ENCODE measurements around the gene SERPINB6. TPM values are rescaled to one million over a fixed set of nuclear protein-coding genes. Genes with fewer than 3 reads are reported as not detected.
"Not testable (repeated sequence)": the region's sequence is repeated elsewhere in the genome, so short reads cannot be mapped to it uniquely, and the experiment has no call there.

SERPINB6 gene
- polyA plus RNA-seq, 1 of the 3 experiments (the other 2 are of a cell fraction), result 102 TPM

- Histone ChIP-seq H3K9ac (peak overlapping the region; percentile 61; the same call in 1 of the 2 replicates), H3K36me3 (replicated peaks in 1 of 2; ENCODE audit: control insufficient read depth in 1 of 2, insufficient read depth in 2 of 2, low read length in 1 of 2) (no peaks in the 10 kb centered on the region), H3F3A (replicated peaks; ENCODE audit: insufficient read depth) (peaks cover 8% of the 10 kb centered on the region), H3K4me1 (ENCODE audit: control insufficient read depth in 1 of 2, insufficient read depth in 2 of 2, low read depth in 1 of 2, low read length in 1 of 2) (peaks cover 0 to 11% of the 10 kb centered on the region in 2 experiments; a peak in 1 of 4 replicates), H3K27me3 (ENCODE audit: insufficient read depth) (no peaks in the 10 kb centered on the region), H3K4me2 (peak overlapping the region; percentile 91), H2AFZ (ENCODE audit: low read depth) (peak overlapping the region; percentile 99), H3K4me3 (ENCODE audit: low read depth in 2 of 2, low read length in 1 of 2) (peak overlapping the region; percentile 60 to 77), H3K27ac (ENCODE audit: low read depth in 2 of 2, low read length in 1 of 2) (peak overlapping the region; percentile 23 to 60; a peak in 3 of 4 replicates), H3K9me3 (no peaks in the 10 kb centered on the region), H3K9me2 (no peaks in the 10 kb centered on the region), H4K20me1 (ENCODE audit: insufficient read depth) (no peaks in the 10 kb centered on the region), H3K79me2 (ENCODE audit: insufficient read depth) (no peaks in the 10 kb centered on the region; the same call in 1 of the 2 replicates)
- DNase-seq, result no peak
- WGBS (ENCODE audit: low lambda C conversion rate), result 3% methylated on average over 27 of the region's 30 CpGs
- ChIA-PET CTCF (interaction anchor here (0.9 to 2.0 kb wide), 9 partner anchors 11 to 252 kb away, joined by 3 to 10 read pairs (median 4); no protein-coding TSS in a partner anchor), POLR2A (interaction anchor here (0.5 to 1.0 kb wide), 3 partner anchors 9 to 252 kb away, joined by 3 to 16 read pairs (median 3); partner anchors contain the start of gene RIPK1)
- TF ChIP-seq GATA2 (CRISPR knock-in tag; IDR thresholded peaks at IDR 0.05), result no peak
- peak; percentile 24 for TF ChIP-seq SMC3 (IDR thresholded peaks at IDR 0.05; ENCODE audit: low read depth, low read length)
These were observed 27.7 kb upstream of the SERPINB6 start for GRCh38 chr6:2998998-2999617.

GRCh38 chr6:2998249-2998997, 27.1 kb upstream of the SERPINB6 start:
- peak; percentile 62 for TF ChIP-seq CTCF (IDR thresholded peaks at IDR 0.05)
- TF ChIP-seq RAD21 (IDR thresholded peaks at IDR 0.05; ENCODE audit: low read length), result peak; percentile 55
- TF ChIP-seq SMC3 (IDR thresholded peaks at IDR 0.05; ENCODE audit: low read depth, low read length), result peak; percentile 55
- ChIA-PET CTCF (interaction anchor here (0.6 to 2.0 kb wide), 4 partner anchors 10 to 253 kb away, joined by 3 to 10 read pairs (median 4); no protein-coding TSS in a partner anchor), POLR2A (interaction anchor here (0.6 to 1.2 kb wide), 2 partner anchors 10 to 55 kb away, joined by 3 to 4 read pairs; no protein-coding TSS in a partner anchor)
- H2AFZ ChIP-seq (ENCODE audit: low read depth), result peak overlapping the region; percentile 99
- H3K4me1 ChIP-seq (ENCODE audit: control insufficient read depth in 1 of 2, insufficient read depth in 2 of 2, low read depth in 1 of 2, low read length in 1 of 2), result peaks cover 0 to 11% of the 10 kb centered on the region in 2 experiments; a peak in 1 of 4 replicates
- not testable (repeated sequence) for H3F3A ChIP-seq (replicated peaks; ENCODE audit: insufficient read depth); H3K27me3 ChIP-seq (ENCODE audit: insufficient read depth); H3K79me2 ChIP-seq (ENCODE audit: insufficient read depth); H3K9me2 ChIP-seq; H3K36me3 ChIP-seq (replicated peaks in 1 of 2; ENCODE audit: control insufficient read depth in 1 of 2, insufficient read depth in 2 of 2, low read length in 1 of 2); H4K20me1 ChIP-seq (ENCODE audit: insufficient read depth); H3K9me3 ChIP-seq; DNase-seq
- WGBS (ENCODE audit: low lambda C conversion rate), result 10% methylated on average over 9 of the region's 16 CpGs
- H3K4me3 ChIP-seq (ENCODE audit: low read depth in 2 of 2, low read length in 1 of 2), result peak overlapping the region; percentile 60 to 77
- peak overlapping the region; percentile 91 for H3K4me2 ChIP-seq
- peak overlapping the region in 1 of 2 experiments; percentile 60; a peak in 2 of 4 replicates for H3K27ac ChIP-seq (ENCODE audit: low read depth in 2 of 2, low read length in 1 of 2)
- peak overlapping the region; percentile 61; the same call in 1 of the 2 replicates for H3K9ac ChIP-seq

- DNase-seq, result no peak
- Histone ChIP-seq H3F3A (replicated peaks; ENCODE audit: insufficient read depth) (peaks cover 8% of the 10 kb centered on the region), H3K9ac (no peak overlapping the region), H3K27me3 (ENCODE audit: insufficient read depth) (no peaks in the 10 kb centered on the region), H3K4me1 (ENCODE audit: control insufficient read depth in 1 of 2, insufficient read depth in 2 of 2, low read depth in 1 of 2, low read length in 1 of 2) (peaks cover 0 to 8% of the 10 kb centered on the region in 2 experiments; a peak in 3 of 4 replicates), H3K27ac (ENCODE audit: low read depth in 2 of 2, low read length in 1 of 2) (no peak overlapping the region), H3K36me3 (replicated peaks in 1 of 2; ENCODE audit: control insufficient read depth in 1 of 2, insufficient read depth in 2 of 2, low read length in 1 of 2) (no peaks in the 10 kb centered on the region), H3K9me3 (no peaks in the 10 kb centered on the region), H3K4me3 (ENCODE audit: low read depth in 2 of 2, low read length in 1 of 2) (no peak overlapping the region), H3K9me2 (no peaks in the 10 kb centered on the region), H4K20me1 (ENCODE audit: insufficient read depth) (no peaks in the 10 kb centered on the region), H3K79me2 (ENCODE audit: insufficient read depth) (peaks cover 5% of the 10 kb centered on the region; the same call in 1 of the 2 replicates), H2AFZ (ENCODE audit: low read depth) (no peak overlapping the region), H3K4me2 (no peak overlapping the region)
- ChIA-PET CTCF (interaction anchor here (1.1 kb wide), 1 partner anchor 41 kb away, joined by 4 read pairs; no protein-coding TSS in a partner anchor), POLR2A (no interaction called here)
- WGBS (ENCODE audit: low lambda C conversion rate), result 92% methylated on average over 4 of the region's 4 CpGs
- no peak for TF ChIP-seq JUND (IDR thresholded peaks at IDR 0.05)
- no peak for TF ChIP-seq NFIC (IDR thresholded peaks at IDR 0.05; ENCODE audit: borderline replicate concordance)
- TF ChIP-seq GATA2 (CRISPR knock-in tag; IDR thresholded peaks at IDR 0.05), result no peak
- no peak for TF ChIP-seq POLR2AphosphoS5 (IDR thresholded peaks at IDR 0.05; ENCODE audit: low read depth, low read length)
- no peak for TF ChIP-seq FOXM1 (IDR thresholded peaks at IDR 0.05; ENCODE audit: low read depth)
- no peak for TF ChIP-seq IRF3 (IDR thresholded peaks at IDR 0.05; ENCODE audit: low read depth, low read length)
- no peak for TF ChIP-seq MEF2A (IDR thresholded peaks at IDR 0.05; ENCODE audit: borderline replicate concordance, low read depth)
- TF ChIP-seq SMC3 (IDR thresholded peaks at IDR 0.05; ENCODE audit: low read depth, low read length), result no peak
- no peak for TF ChIP-seq CTCF (IDR thresholded peaks at IDR 0.05)
These were observed 22.5 kb upstream of the SERPINB6 start for GRCh38 chr6:2993755-2994317.

Data from SK-N-SH (cell line).